B cell (primary cell): ENCODE results near the gene FRMD8. TPM values are rescaled to one million over a fixed set of nuclear protein-coding genes. Genes with fewer than 3 reads are reported as not detected.

Experiments used
- ATAC-seq: fragments of 200-7000 bp; cut with Tn5 transposase; one replicate; pipeline ENCODE4 v1.10.0; 2021; ENCODE audit warnings: low read depth, mild to moderate bottlenecking, moderate number of reproducible peaks, moderate library complexity
- CTCF ChIA-PET: fragments of 350-600 bp; sonication (Branson Sonifier 250); formaldehyde crosslinking; loops from one replicate; lab custom pipeline; 2021; ENCODE audit warnings: antibody characterized with exemption, inconsistent platforms; lab: Charles Lee
- POLR2A ChIA-PET: fragments of 350-600 bp; sonication (Branson Sonifier 250); formaldehyde crosslinking; loops from one replicate; lab custom pipeline; 2021; ENCODE audit warnings: antibody characterized with exemption; lab: Charles Lee
- DNase-seq: peaks from one replicate; pipeline ENCODE4 v3.0.0; 2013
- H2AFZ ChIP-seq: 2 replicates; pipeline ENCODE4 v1.6.1; 2012; ENCODE audit warnings: mild to moderate bottlenecking, low read depth, low read length; ENCODE audit not compliant: insufficient read depth, poor library complexity, severe bottlenecking
- H3K27ac ChIP-seq, 2 donors: 1 replicate in 1 of 2; 2 replicates in 1 of 2; pipeline ENCODE4 v1.5.1; 2012 to 2013; ENCODE audit warnings: low read length in 2 of 2, mild to moderate bottlenecking in 2 of 2, moderate library complexity in 1 of 2
- H3K27me3 ChIP-seq, 4 experiments: fragments of 200-600 bp in 1 of 4; sonication (generic) in 1 of 4; replicated peaks in 1 of 4; 1 replicate in 2 of 4; 2 replicates in 2 of 4; pipeline versions ENCODE4 v1.6.1 to v1.7.0; 2013 to 2016; ENCODE audit warnings: low read length in 3 of 4, mild to moderate bottlenecking in 2 of 4, mixed read lengths in 1 of 4, moderate library complexity in 1 of 4; ENCODE audit not compliant: insufficient read depth in 4 of 4, control insufficient read depth in 3 of 4; ENCODE audit errors: control extremely low read depth in 1 of 4
- H3K36me3 ChIP-seq, 2 experiments: replicated peaks in 1 of 2; 1 replicate in 1 of 2; 2 replicates in 1 of 2; pipeline versions ENCODE4 v1.6.1 to v1.7.1; 2013; ENCODE audit warnings: low read length in 1 of 2; ENCODE audit not compliant: insufficient read depth in 2 of 2, control insufficient read depth in 1 of 2; ENCODE audit errors: control extremely low read depth in 1 of 2, extremely low read depth in 1 of 2
- H3K4me1 ChIP-seq, 2 donors: fragments of 200-600 bp in 1 of 2; sonication (generic) in 1 of 2; 1 replicate in 1 of 2; 2 replicates in 1 of 2; pipeline versions ENCODE4 v1.5.1 to v1.6.1; 2013 to 2017; ENCODE audit warnings: low read length in 2 of 2; ENCODE audit not compliant: control insufficient read depth in 2 of 2, insufficient read depth in 2 of 2
- H3K4me2 ChIP-seq: replicated peaks from 2 replicates; pipeline ENCODE3; 2012; ENCODE audit warnings: mild to moderate bottlenecking, low read depth, low read length; ENCODE audit not compliant: poor library complexity, severe bottlenecking
- H3K4me3 ChIP-seq, 5 experiments: fragments of 200-600 bp in 1 of 5; sonication (generic) in 1 of 5; 1 replicate in 3 of 5; 2 replicates in 2 of 5; pipeline versions ENCODE4 v1.5.1 to v1.7.0; 2011 to 2016; ENCODE audit warnings: low read length in 4 of 5, mild to moderate bottlenecking in 4 of 5, low read depth in 2 of 5, control low read depth in 1 of 5, moderate library complexity in 1 of 5; ENCODE audit not compliant: insufficient read depth in 1 of 5; ENCODE audit errors: control extremely low read depth in 1 of 5, extremely low read depth in 1 of 5
- H3K79me2 ChIP-seq: fragments of 200-600 bp; sonication (generic); one replicate; pipeline ENCODE4 v1.6.0; 2016; ENCODE audit warnings: low read length; ENCODE audit not compliant: control insufficient read depth, insufficient read depth
- H3K9ac ChIP-seq: fragments of 200-600 bp; sonication (generic); 2 replicates; pipeline ENCODE4 v1.6.1; 2017; ENCODE audit warnings: mild to moderate bottlenecking, low read length, moderate library complexity
- H3K9me3 ChIP-seq, 3 donors: one replicate each; pipeline versions ENCODE4 v1.6.1 to v1.7.1; 2013; ENCODE audit warnings: low read length in 2 of 3; ENCODE audit not compliant: control insufficient read depth in 2 of 3, insufficient read depth in 1 of 3; ENCODE audit errors: control extremely low read depth in 1 of 3
- H4K20me1 ChIP-seq: 2 replicates; pipeline ENCODE4 v1.6.0; 2012; ENCODE audit warnings: mild to moderate bottlenecking, low read length; ENCODE audit not compliant: insufficient read depth, control insufficient read depth, poor library complexity, severe bottlenecking
- H3K27ac Mint-ChIP-seq: one replicate; pipeline ENCODE4 v1.8.0; 2021; ENCODE audit warnings: mixed read lengths
- H3K27me3 Mint-ChIP-seq: one replicate; pipeline ENCODE4 v1.8.0; 2021; ENCODE audit warnings: mixed read lengths
- H3K4me1 Mint-ChIP-seq: one replicate; pipeline ENCODE4 v1.8.0; 2021; ENCODE audit warnings: mixed read lengths
- H3K4me3 Mint-ChIP-seq: one replicate; pipeline ENCODE4 v1.8.0; 2021; ENCODE audit warnings: mixed read lengths
- H3K9me3 Mint-ChIP-seq: one replicate; pipeline ENCODE4 v1.8.0; 2022; ENCODE audit warnings: mixed read lengths; ENCODE audit not compliant: insufficient read depth
- CTCF ChIP-seq: fragments of 200-600 bp; IDR thresholded peaks from one replicate; pipeline ENCODE4 v1.8.0; 2022; ENCODE audit warnings: antibody characterized with exemption, mild to moderate bottlenecking
- EZH2 ChIP-seq: IDR thresholded peaks from 2 replicates; pipeline ENCODE4 v1.6.1; 2012; ENCODE audit warnings: borderline replicate concordance, low read depth, mild to moderate bottlenecking, moderate library complexity, low read length; ENCODE audit not compliant: insufficient read depth, poor library complexity, severe bottlenecking
- WGBS: methylation state at CpG from one replicate; pipeline ENCODE4 v1.1.5; 2013; ENCODE audit warnings: missing lambda C conversion rate; ENCODE audit not compliant: insufficient coverage; 5-methylcytosine and 5-hydroxymethylcytosine counted together
- intact Hi-C: fragments of 100-400 bp; cut with micrococcal nuclease; formaldehyde crosslinking; loops from one replicate; pipeline ENCODE4 v1.10.0; 2022
- polyA plus RNA-seq: library from polyadenylated mRNA; depleted of rRNA; stranded (reverse); fragments of >200 nt; gene quantifications from 2 replicates; pipeline ENCODE4 v1.2.3, GENCODE V29; 2012
- total RNA-seq, 2 donors: library from RNA; stranded (reverse); fragments of 120-200 nt in 1 of 2; gene quantifications; 1 replicate in 1 of 2; 2 replicates in 1 of 2; pipeline versions ENCODE4 v1.2.3 to v1.2.4, GENCODE V29; 2013 to 2022

FRMD8 gene
- total and polyA plus RNA-seq, 2 donors (not counting 1 experiment from before 2014, with no cell fraction given): 44.3 to 73.6 TPM

- no peak overlapping the region for H3K4me3 ChIP-seq
- H3K79me2 ChIP-seq: peaks cover 48% of the 10 kb centered on the region
- no peaks in the 10 kb centered on the region for H3K4me1 ChIP-seq
- TF ChIP-seq EZH2 (no peak), CTCF (no peak)
- H3K9me3 Mint-ChIP-seq: no peaks in the 10 kb centered on the region
- H3K9ac ChIP-seq: no peak overlapping the region
- ChIA-PET POLR2A (no interaction called here), CTCF (interaction anchor here (1.1 to 2.2 kb wide), 2 partner anchors 12 to 20 kb away, joined by 3 to 9 read pairs; no protein-coding TSS in a partner anchor)
- WGBS: 100% methylated on average over 1 of the region's 3 CpGs
- intact Hi-C loops: no loop called here
- H3K27ac Mint-ChIP-seq: no peak overlapping the region
- peaks cover 18% of the 10 kb centered on the region for H3K4me1 Mint-ChIP-seq
- ATAC-seq (no peak), DNase-seq (no peak)
- no peaks in the 10 kb centered on the region for H3K27me3 Mint-ChIP-seq
- no peaks in the 10 kb centered on the region for H3K27me3 ChIP-seq
- no peak overlapping the region for H3K27ac ChIP-seq
- no peak overlapping the region for H2AFZ ChIP-seq
- H4K20me1 ChIP-seq: peaks cover 64% of the 10 kb centered on the region
- no peak overlapping the region for H3K4me2 ChIP-seq
- no peak overlapping the region for H3K4me3 Mint-ChIP-seq
- H3K36me3 ChIP-seq: peaks cover 26 to 79% of the 10 kb centered on the region in 2 experiments
- H3K9me3 ChIP-seq: no peaks in the 10 kb centered on the region
These were observed 44.6 kb upstream of the FRMD8 start for GRCh38 chr11:65341856-65342255.

GRCh38 chr11:65351511-65351910, 34.9 kb upstream of the FRMD8 start:
- Histone ChIP-seq H3K4me3 (no peak overlapping the region), H3K9ac (no peak overlapping the region), H3K4me2 (no peak overlapping the region), H4K20me1 (peaks cover 4% of the 10 kb centered on the region), H3K9me3 (no peaks in the 10 kb centered on the region), H3K27ac (no peak overlapping the region), H3K4me1 (peaks cover 11 to 16% of the 10 kb centered on the region in 2 donors), H3K27me3 (no peaks in the 10 kb centered on the region), H2AFZ (no peak overlapping the region), H3K79me2 (no peaks in the 10 kb centered on the region), H3K36me3 (peaks cover 7 to 57% of the 10 kb centered on the region in 2 experiments)
- POLR2A ChIA-PET: interaction anchor here (0.7 to 0.8 kb wide), 2 partner anchors 22 to 189 kb away, joined by 3 to 4 read pairs; no protein-coding TSS in a partner anchor
- H3K4me1 Mint-ChIP-seq: peaks cover 20% of the 10 kb centered on the region
- H3K27ac Mint-ChIP-seq: no peak overlapping the region
- 97% methylated on average over 2 of the region's 2 CpGs for WGBS
- DNase-seq (no peak), ATAC-seq (no peak)
- no peaks in the 10 kb centered on the region for H3K27me3 Mint-ChIP-seq
- TF ChIP-seq CTCF (no peak), EZH2 (no peak)
- CTCF ChIA-PET: interaction anchor here (0.8 to 8.2 kb wide), 6 partner anchors 10 to 237 kb away, joined by 3 to 65 read pairs (median 4); partner anchors contain the start of genes CDC42EP2 and DPF2
- intact Hi-C loops: no loop called here
- H3K9me3 Mint-ChIP-seq: no peaks in the 10 kb centered on the region
- H3K4me3 Mint-ChIP-seq: no peak overlapping the region
